Heart right ventricle (tissue), 16 donors: ENCODE data around the gene AGO1. TPM values are rescaled to one million over a fixed set of nuclear protein-coding genes. Genes with fewer than 3 reads are reported as not detected.

Experiments used
- ATAC-seq, 8 donors: fragments of 200-7000 bp; cut with Tn5 transposase; one replicate each; pipeline ENCODE4 v1.9.1; 2020; ENCODE audit warnings: mild to moderate bottlenecking in 8 of 8, moderate library complexity in 8 of 8, moderate number of reproducible peaks in 1 of 8
- DNase-seq, 2 donors: peaks; one replicate each; pipeline ENCODE4 v3.0.0-alpha.2; 2020
- H3K27ac ChIP-seq, 10 donors: fragments of 200-600 bp; sonication (generic) in 2 of 10; one replicate each; pipeline versions ENCODE4 v1.5.0 to v1.8.0; 2020 to 2022; ENCODE audit warnings: mild to moderate bottlenecking in 3 of 10
- H3K27me3 ChIP-seq, 7 donors: fragments of 200-600 bp; one replicate each; pipeline ENCODE4 v1.8.0; 2021 to 2022; ENCODE audit warnings: mild to moderate bottlenecking in 2 of 7
- H3K36me3 ChIP-seq, 9 donors: fragments of 200-600 bp; sonication (generic) in 1 of 9; one replicate each; pipeline versions ENCODE4 v1.5.0 to v1.8.0; 2020 to 2022; ENCODE audit warnings: mild to moderate bottlenecking in 2 of 9
- H3K4me1 ChIP-seq, 9 donors: fragments of 200-600 bp; sonication (generic) in 1 of 9; one replicate each; pipeline versions ENCODE4 v1.5.0 to v1.8.0; 2020 to 2022; ENCODE audit warnings: mild to moderate bottlenecking in 4 of 9
- H3K4me3 ChIP-seq, 10 donors: fragments of 200-600 bp; sonication (generic) in 2 of 10; one replicate each; pipeline versions ENCODE4 v1.5.0 to v1.8.0; 2020 to 2022; ENCODE audit warnings: mild to moderate bottlenecking in 7 of 10, moderate library complexity in 2 of 10
- H3K9me3 ChIP-seq, 11 donors: fragments of 200-600 bp in 10 of 11; sonication (generic) in 2 of 11; one replicate each; pipeline versions ENCODE4 v1.5.0 to v1.8.0; 2013 to 2022; ENCODE audit warnings: mild to moderate bottlenecking in 2 of 11, control low read depth in 1 of 11, moderate library complexity in 1 of 11
- CTCF ChIP-seq, 9 donors: fragments of 200-600 bp; sonication (generic) in 2 of 9; IDR thresholded peaks; one replicate each; pipeline versions ENCODE4 v1.5.0 to v1.8.0; 2021 to 2022; ENCODE audit warnings: antibody characterized with exemption in 9 of 9, mild to moderate bottlenecking in 5 of 9, moderate library complexity in 1 of 9
- WGBS, 2 donors: extraction: QIAGEN DNeasy Blood & Tissue Kit; methylation state at CpG; one replicate each; pipeline ENCODE4 v1.1.7; 2013; ENCODE audit warnings: inconsistent platforms in 1 of 2; 5-methylcytosine and 5-hydroxymethylcytosine counted together
- intact Hi-C, 10 donors: fragments of 100-400 bp; cut with DNase I; formaldehyde crosslinking; loops; one replicate each; pipeline versions ENCODE4 v1.11.1 to v1.14.2; 2022
- polyA plus RNA-seq, 2 donors: library from polyadenylated mRNA; stranded (reverse); fragments of 200-250 nt; gene quantifications; one replicate each; pipeline ENCODE4 v1.2.3, GENCODE V29; 2013
- total RNA-seq, 10 donors: library from RNA; stranded (reverse); fragmentation: NEBNext Ultra II Directional in 3 of 10; extraction: Animal tissue kit (Norgen Biotek cat#: 25700) in 3 of 10; gene quantifications; one replicate each; pipeline versions ENCODE4 v1.2.1 to v1.2.4, GENCODE V29; 2021 to 2023
- donor health status: Arrhythmogenic right ventricular cardiomyopathy.
- donor health status: ischemic (EF 13 %, LVEDD 7.1; RV severe dilation, severe dysfunction).
- donor health status: healthy with polysubstance abuse.
- donor health status: DM: no; HTN: yes; CAD: no.
- donor health status: DM: no; HTN: no; CAD: no.
- donor health status: ischemic (EF 25% LVEDD 6.9; RV normal size, moderate dysfunction).
- donor health status: ischemic (EF 25% LVEDD 5.7; RV mildly dilated, moderate dysfunction).
- donor health status: healthy.
- donor health status: DM: yes; HTN: yes; CAD: no.
- donor health status: Ischemic cardiomyopathy.
- donor health status: ischemic (EF 35%, LVEDD 5.7; RV mildly dilated, moderate dysfunction).
- donor health status: nonischemic (EF 11% LVEDD 7.7; RV severe dilation, severe dysfunction).
- donor health status: DM: yes; HTN: yes; CAD: no.
- donor health status: PGD.
- donor health status: ischemic (EF 29% LVEDD 5.4; RV normal size, mild dysfunction).
- donor health status: nonischemic (EF 23%, LVEDD 6.1; RV moderate dilation, normal function).

AGO1 gene
- total and polyA plus RNA-seq, 12 donors: 1.9 to 26.5 (median 21.9) TPM

GRCh38 chr1:35884934-35885333, 1.9 kb downstream of the AGO1 start:
- Histone ChIP-seq H3K4me3 (no peak overlapping the region), H3K36me3 (peaks cover 0 to 19% (median 8%) of the 10 kb centered on the region in 9 donors), H3K27me3 (no peaks in the 10 kb centered on the region), H3K4me1 (peaks cover 2 to 61% (median 36%) of the 10 kb centered on the region in 9 donors), H3K27ac (no peak overlapping the region), H3K9me3 (no peaks in the 10 kb centered on the region)
- DNase-seq (no peak), ATAC-seq (no peak)
- TF ChIP-seq CTCF (IDR thresholded peaks at IDR 0.05): no peak
- intact Hi-C loops: loop anchor here in 3 of 10 donors (5.0 to 10.0 kb wide), 2 partner anchors 42 to 200 kb away; partner anchors contain the start of genes ADPRS (in 2 of the 3) and TEKT2 (in 2 of the 3)
- WGBS, 2 donors: 55 to 61% methylated on average over 2 of the region's 2 CpGs

GRCh38 chr1:35885961-35886558, 3.1 kb downstream of the AGO1 start:
- H3K36me3 ChIP-seq: peaks cover 0 to 30% (median 13%) of the 10 kb centered on the region in 9 donors
- peak overlapping the region in 1 of 10 donors; percentile 29 for H3K27ac ChIP-seq
- H3K4me1 ChIP-seq: peaks cover 2 to 61% (median 36%) of the 10 kb centered on the region in 9 donors
- WGBS, 2 donors: 62 to 75% methylated on average over 4 of the region's 4 CpGs
- DNase-seq (no peak), ATAC-seq (no peak)
- no peak overlapping the region for H3K4me3 ChIP-seq
- H3K27me3 ChIP-seq: no peaks in the 10 kb centered on the region
- H3K9me3 ChIP-seq: no peaks in the 10 kb centered on the region
- intact Hi-C loops: loop anchor here in 2 of 10 donors (10.0 kb wide), 1 partner anchor 199 kb away; the partner anchor contains the start of genes ADPRS (in 2 of the 2) and TEKT2 (in 2 of the 2)
- no peak for TF ChIP-seq CTCF (IDR thresholded peaks at IDR 0.05)

GRCh38 chr1:35886577-35887431, 3.8 kb downstream of the AGO1 start:
- Histone ChIP-seq H3K4me3 (no peak overlapping the region), H3K36me3 (peaks cover 0 to 38% (median 20%) of the 10 kb centered on the region in 9 donors), H3K4me1 (peaks cover 2 to 61% (median 36%) of the 10 kb centered on the region in 9 donors), H3K9me3 (no peaks in the 10 kb centered on the region), H3K27ac (peak overlapping the region in 1 of 10 donors; percentile 29), H3K27me3 (no peaks in the 10 kb centered on the region)
- 48 to 49% methylated on average over 3 of the region's 3 CpGs for WGBS, 2 donors
- intact Hi-C loops: loop anchor here in 2 of 10 donors (10.0 kb wide), 1 partner anchor 198 kb away; the partner anchor contains the start of genes ADPRS (in 2 of the 2) and TEKT2 (in 2 of the 2)
- TF ChIP-seq CTCF (IDR thresholded peaks at IDR 0.05): no peak
- no peak for DNase-seq
- ATAC-seq: no peak

GRCh38 chr1:35887508-35887907, 4.5 kb downstream of the AGO1 start:
- H3K9me3 ChIP-seq: no peaks in the 10 kb centered on the region
- DNase-seq: no peak
- 75 to 77% methylated on average over 2 of the region's 2 CpGs for WGBS, 2 donors
- no peak for ATAC-seq
- intact Hi-C loops: loop anchor here in 2 of 10 donors (10.0 kb wide), 1 partner anchor 197 kb away; the partner anchor contains the start of genes ADPRS (in 2 of the 2) and TEKT2 (in 2 of the 2)
- peak overlapping the region in 1 of 10 donors; percentile 29 for H3K27ac ChIP-seq
- no peak overlapping the region for H3K4me3 ChIP-seq
- no peaks in the 10 kb centered on the region for H3K27me3 ChIP-seq
- no peak for TF ChIP-seq CTCF (IDR thresholded peaks at IDR 0.05)
- peaks cover 2 to 59% (median 34%) of the 10 kb centered on the region in 9 donors for H3K4me1 ChIP-seq
- H3K36me3 ChIP-seq: peaks cover 0 to 45% (median 20%) of the 10 kb centered on the region in 9 donors
